ENCODE results near the gene SEMA3F.

Gene SEMA3F

DNA sequence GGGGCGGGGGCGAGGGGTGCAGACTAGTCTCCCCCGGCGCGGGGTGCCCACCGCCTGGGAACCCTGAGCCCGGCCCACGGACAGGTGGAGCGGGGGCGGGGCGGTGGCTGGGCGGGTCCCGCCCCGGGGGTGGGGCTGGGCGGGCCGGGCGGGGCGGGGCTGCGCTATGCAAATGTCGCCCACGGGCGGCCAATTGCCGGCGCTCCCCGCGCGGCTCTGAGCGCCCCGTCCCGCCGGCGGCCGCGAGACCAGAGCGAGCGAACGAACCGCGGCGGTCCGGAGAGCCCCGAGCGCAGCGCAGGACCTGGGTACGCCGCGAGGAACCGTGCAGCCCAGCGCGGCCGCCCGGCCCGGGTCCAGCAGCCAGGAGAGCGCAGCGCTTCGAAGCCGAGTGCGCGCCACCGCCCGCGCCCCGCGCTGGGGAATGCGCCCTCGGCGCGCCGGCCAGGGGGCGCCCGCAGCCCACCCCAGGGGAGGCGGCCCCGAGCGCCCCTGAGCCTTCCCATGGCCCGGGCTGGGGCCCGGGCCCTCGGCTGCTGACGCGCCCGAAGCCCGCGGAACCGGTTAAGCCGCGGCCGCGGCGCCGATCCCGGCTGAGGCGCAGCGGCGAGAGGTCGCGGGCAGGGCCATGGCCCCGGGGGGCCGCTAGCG is at the start of gene SEMA3F:
TSS of gene SEMA3F (plus strand) at position 485 of the 651 bp plus-strand sequence. CDS start 4,299 bp downstream, outside the sequence.
- DNase-seq: no peak

DNA sequence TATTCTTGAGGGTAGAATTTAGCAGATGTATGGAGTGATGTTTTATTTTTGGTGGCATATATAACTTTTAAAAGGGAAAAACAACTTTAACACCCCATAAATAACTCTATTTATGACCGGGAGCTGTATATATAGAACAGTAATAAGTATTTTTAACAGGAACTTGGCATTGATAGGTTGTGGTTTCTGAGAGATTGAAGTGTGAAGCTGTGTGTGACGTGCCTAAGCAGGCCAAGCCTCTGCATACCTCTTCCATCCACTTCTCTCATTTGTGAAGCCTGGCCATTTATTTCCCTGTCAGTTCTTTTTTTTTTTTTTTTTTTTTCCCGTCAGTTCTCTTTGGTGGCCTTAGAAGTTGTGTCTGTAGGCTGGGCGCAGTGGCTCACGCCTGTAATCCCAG is 43.4 kb upstream of the SEMA3F start:
- DNase-seq: no peak

DNA sequence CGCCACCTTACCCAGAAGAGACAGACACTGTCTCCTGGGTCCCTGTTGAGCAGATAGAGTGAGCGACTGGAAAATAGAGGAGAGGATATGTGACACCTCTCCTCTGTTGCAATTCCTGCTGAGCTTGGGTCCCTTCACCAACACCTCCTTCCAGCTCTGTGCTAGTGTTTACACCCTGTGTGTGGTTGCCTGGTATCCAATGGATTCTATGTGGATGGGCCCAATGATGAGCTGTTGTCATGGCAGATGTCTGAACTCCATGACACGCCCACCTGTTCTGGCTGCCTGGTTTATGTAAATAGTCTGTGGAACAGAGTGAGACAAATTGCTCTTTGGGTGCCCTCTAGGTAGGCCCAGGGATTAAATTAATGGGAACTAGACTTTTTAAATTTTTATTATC is 42.7 kb upstream of the SEMA3F start:
- DNase-seq: peak; percentile 31

DNA sequence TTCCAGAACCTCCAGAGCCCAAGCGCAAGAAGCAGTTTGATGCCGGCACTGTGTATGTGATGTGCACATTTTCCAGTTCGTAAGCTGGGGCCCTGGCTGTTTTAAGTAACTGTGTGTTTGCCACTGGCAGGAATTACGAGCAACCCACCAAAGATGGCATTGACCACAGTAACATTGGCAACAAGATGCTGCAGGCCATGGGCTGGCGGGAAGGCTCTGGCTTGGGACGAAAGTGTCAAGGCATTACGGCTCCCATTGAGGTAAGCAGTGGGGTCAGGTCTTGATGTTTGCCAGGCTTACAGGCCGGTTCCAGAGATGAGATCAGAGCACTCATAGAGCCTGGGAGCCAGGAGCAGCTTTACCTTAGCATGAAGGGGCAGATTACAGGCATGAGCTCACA is 38.0 kb upstream of the SEMA3F start:
- no peak for DNase-seq

DNA sequence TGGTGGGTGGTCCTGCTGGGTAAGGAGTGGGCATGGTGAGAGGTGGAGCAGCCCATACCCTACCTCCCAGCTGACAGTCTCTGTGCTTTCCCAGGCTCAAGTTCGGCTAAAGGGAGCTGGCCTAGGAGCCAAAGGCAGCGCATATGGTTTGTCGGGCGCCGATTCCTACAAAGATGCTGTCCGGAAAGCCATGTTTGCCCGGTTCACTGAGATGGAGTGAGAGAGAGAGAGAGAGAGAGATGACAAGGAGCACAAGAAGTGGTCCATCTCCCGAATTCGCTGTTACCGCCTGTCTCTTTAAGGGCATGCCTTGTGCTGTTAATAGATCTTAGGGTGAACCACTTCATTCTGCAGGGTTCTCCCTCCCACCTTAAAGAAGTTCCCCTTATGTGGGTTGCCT is 36.9 kb upstream of the SEMA3F start:
- no peak for DNase-seq

DNA sequence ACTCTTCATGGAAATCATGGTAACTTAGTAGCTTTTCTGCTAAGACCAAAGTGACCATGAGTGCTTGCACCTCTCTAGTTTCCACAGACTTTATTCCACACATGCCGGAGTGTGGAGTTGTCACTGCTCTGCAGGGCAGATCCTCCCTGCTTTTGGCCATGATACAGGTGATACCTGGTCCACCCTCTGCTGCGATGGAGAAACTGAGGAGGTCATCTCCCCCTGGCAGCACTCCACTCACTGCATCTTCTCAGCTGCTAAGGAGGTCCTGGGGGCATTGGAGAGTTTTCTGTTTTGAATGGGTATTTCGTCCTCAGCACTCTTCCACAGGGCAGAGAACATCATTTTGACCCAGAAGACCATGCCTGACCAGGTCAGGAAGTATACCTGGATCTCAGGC is 35.3 kb upstream of the SEMA3F start:
- DNase-seq: no peak

DNA sequence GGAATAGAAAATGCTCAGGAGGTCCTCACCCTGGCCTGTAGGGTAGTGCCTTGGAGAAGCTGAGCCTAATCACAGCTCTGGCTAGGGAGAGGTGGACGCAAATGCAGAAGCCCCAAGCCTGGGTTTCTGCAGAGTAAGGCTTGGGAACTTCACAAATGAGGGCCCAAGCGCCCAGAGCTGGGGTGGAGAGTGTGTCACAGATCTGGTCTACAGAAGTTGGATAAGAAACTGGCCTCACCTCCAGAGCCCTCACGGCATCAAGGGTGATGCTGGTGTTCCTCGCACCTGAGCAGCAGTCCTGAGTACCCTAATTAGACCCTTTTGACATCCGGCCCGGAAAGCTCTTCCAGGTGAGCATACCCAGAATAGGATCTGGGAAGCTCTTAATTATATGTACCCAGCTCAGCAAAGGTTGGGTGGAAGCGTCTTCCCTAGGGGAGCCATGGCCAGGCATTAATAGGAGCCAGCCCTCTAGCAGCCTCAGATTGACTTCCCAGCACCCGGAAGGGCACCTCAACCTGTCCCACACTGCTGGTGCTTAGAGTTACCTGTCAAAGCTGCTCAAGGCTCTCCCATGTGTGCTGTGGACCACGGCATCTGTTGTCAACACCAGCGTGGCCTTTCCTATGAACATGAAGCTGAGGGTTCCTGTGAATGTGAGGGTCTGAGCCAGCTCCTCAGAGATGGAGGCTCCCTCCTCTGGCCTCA is 34.6 kb upstream of the SEMA3F start:
- no peak for DNase-seq

DNA sequence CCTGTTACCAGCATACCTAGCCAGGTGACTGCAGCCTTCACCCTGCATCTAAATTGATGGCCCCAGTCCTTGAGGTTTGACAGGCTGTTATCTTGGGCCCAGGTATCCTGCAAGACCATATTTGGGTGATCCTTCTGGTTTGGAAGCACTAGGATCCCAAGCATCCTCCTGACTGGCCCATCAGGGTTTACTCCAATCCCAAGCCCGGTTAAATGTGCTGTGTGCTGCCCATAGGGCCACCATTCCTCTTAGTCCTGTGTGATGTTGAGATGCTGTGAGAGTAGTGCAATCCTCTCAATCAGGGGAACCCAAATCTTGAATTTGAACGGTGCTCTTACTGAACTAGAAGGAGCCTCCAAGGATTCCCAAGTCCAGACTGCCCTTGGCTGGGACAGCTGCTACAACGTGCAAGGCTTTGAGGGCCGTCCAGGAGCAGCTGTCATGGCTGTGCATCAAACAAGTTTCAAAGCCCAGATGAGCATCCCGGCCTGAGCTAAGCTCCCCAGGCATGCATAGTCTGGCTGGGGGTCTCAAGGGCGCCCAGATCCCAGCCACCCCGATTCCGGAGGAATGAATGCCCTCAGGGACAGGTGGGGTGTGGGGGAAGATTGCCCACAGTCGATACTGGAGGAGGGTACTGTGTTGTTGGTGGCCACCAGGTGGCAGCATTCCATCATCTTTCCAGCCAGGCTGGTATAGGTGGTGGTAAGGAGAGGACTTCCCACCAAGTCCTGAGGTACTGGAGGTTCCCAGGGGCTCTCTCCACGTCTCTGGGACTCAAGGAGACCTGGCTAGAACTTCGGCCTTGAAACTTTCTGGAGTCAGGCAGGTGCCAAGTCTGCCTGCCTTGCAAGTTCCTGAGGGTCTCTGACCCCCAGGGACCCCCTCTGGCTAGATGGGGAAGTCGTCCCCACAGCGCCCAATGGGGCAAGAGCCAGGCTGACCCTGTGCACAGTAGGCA is 33.8 kb upstream of the SEMA3F start:
- DNase-seq: peak; percentile 46

DNA sequence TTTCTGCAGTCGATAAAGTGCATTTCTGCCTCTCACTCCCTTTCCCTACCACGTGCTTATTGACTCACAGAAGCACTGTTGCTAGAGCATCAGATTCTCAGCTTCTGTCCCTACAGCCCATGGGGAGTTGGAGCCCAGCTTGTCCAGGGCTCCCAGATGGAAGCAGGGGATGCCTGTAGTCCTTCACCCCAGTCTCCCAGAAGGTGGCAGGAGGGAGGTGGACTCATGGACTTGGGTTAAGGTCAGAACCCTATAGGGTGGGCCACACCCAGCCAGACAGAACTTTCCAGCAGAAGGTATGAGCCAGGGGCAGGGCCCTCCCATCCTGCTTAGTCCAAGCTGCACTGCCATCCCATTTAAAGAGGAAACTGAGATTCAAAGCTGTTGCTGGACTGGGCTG is 33.1 kb upstream of the SEMA3F start:
- DNase-seq: no peak

DNA sequence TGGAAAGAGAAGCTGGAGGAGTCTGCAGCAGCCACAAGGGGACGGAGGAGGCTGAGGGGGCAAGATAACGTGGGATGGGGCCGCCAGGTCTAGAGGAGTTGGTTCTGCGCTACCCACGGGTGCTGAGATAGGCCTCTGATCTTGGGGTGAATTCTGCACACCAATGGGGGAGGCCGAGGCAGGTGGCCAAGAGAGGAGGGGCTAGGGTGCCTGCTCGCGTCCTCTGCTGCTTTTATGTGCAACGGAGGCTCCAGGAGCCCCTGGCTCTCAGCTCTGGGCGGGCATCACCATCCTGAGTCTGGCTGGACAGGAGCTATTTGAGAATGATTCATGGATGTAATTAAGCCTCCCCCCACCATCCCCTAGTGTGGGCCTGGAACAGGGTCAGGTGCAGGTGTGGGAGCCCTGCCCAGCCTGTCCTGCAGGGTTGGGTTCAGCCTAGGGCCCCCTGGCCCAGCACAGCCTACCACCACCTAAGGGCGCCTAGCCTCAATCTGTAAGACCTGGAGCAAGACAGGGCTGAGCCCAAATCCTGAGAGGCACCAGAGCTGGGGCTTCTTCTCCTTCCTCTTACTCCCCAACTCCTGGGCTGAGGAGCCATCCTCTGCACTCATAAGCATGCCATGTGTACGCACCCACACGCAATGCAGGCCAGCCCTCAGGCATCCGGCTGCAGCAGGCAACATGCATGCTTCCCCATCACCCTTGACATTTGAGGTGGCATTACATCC is 32.3 kb upstream of the SEMA3F start:
- no peak for DNase-seq

DNA sequence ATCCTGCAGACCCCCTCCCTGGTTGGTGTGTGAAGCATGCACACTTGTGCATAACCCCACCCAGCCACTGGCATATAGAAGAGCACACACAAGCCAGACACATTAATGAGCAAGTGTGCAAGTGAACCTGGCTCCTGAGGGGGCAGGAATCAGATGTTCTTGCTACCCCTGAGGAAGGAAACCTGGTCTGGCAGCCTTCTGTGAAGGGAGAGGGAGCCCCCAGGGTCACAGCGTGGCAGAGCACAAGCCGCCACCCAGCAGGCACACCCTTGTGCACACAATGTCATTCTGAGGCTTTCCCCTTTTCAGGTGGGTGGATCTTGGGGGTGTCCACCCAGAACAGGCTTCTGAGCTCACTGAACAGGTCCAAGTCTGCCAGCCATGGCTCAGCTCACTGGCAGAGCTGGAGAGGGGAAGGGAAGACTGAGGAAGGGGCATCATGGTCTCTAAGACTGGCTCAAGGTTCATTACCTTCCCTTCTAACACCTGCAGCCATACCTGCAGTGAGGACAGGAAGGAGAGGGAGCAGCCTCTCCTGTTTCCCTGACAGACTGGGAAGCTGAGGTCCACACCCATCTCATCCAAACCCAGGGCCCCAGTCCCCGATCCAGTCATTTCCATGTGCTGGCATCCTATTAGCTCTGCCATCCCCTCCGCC is 31.6 kb upstream of the SEMA3F start:
- no peak for DNase-seq

DNA sequence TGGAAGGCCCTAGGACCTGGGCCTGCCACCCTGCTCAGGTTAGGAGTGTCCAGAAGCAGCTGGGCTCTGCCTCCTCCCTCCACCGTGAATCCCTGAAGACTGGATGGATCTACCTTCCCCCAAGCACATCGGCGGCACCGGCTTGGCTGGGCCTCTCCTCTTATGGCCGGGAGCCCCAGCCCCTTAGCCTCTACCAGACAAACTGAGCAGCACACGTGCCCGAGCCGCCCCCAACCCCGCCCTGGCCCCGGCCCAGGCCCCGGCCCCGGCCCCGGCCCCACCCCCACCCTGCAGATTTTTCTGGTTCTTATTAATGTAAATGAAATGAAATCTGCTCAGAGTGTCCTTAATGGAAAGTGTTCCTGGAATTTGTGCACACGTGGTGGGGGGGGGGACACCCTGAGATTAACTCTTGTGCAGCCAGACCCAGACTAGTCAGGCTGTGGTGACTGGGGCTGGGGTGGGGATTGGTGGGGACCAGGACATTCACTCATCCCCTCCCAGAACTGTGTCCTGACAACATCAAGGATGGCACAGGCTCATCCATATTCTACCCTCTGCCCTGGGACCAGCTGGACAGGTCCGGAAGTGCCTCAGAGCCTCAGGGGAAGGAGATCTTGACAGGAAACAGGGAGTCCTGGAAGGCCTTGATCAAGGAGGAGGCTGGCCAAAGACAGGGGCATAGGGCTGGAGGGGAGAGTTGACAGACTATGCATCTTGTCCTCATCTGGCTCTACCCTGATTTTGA is 30.9 kb upstream of the SEMA3F start:
- DNase-seq: no peak

DNA sequence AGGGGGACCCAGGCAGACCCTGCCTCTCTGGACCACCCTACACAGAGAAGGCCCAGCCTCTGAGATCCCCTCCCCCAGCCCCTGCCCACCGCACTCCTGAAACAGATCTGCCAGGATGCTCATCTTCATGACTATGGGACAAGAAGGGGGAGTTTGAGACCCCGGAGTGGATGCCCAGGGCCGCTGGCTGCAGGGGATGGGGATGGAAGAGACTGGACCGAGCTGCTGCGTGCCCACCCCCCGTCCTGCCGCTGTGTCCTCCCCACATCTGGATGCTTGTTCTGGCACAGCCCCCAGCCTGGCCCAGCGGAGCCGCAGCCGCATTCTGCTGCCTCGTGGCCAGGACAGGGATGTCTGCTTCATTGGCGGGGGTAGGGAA is 30.3 kb upstream of the SEMA3F start:
- no peak for DNase-seq

DNA sequence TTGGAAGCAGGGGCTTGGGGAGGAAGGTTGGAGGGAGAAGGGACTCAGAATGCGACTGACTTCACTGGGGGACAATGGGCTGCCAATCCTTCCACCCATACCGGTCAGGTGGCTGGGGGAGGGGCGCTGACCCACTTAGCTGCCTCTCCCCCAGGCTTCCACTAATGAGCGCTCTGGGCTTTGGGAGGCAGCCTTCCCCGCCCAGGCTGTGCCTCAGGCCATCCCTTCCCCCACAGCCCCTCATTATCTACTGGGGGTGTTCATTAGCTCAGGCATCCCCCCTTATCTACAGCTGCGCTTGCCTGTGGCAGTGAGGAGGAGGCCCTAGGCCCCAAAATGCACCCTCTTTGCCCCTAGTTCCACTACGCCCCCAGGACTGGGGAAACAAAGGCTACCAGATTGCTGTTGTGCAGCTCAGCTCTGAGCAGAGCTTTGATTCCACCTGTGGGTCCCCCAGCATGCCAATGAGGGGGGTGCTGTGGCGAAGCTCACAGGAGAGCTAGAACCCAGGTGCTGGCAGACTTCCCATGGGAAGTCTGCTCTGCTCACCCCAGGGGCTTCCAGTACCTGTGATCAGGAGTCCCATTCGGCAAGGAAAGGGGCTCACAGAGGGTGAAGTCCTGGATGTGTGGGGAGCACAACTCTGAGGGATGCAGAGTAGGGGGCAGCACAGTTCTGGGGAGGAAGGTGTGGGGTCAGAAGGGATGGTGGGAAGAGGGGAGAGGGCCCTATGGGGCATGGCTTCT is 29.4 kb upstream of the SEMA3F start:
- DNase-seq: no peak

DNA sequence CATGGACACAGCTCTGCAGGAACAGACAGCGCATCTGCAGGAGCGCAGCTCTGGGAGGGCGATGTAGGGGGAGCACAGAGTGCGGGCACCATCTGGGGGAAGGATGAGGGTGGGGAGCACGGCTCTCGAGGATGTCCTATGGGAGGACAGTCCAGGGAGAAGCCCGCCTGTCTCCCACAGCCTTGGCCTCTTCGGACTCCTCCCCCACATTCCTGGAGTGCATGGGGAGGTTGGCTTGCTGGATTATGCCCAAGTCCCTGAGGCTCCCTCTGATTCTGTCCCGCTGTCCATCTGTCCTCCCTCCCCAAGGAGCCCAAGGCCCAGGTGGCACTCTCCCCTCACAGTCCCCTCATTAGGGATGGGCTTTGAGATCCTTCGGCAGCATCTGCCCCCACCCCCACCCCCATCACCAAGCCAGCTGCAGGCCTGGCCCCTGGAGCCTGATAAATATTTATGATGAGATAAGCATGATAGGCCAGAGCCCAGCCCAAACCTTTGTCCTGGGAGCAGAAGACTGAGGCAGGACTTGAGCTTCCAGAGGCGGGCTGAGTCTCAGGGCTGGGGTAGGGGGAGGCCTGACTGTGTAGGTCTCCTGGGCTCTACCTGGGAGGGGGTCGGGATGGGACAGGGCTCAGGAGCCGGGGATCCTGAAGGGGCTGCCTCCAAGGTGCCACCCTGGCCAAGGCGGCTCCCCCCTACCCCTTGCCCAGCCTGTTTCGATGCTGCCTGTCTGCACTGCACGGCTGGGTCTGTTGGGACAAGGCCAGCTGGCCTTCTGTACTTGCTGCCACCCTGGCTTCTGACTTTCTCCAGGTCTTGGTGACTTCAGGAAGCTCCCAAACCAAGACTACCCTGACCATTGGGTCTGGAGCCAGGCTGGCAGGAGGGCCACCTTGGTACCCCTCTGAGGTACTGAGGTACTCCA is 28.6 kb upstream of the SEMA3F start:
- no peak for DNase-seq

DNA sequence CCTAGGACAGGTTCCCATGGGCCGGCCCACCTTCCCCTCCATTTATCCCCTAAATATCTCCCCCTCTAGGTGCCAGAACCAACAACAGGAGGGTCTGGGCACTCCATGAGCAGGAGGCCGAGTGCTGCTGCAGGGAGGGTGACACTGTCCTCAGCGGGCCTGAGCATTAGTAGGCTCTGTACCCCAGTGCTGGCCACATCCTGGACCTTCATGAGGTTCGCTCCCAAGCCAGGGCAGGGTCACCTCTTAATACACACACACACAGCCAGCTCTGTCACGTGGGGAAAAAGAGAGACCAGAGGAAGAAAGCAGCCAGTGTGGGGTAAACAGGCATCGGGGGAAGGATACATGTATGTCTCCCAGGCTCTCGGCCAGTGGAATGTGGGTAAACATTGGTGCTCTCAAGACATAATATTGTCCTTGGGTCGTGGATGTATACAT is 27.9 kb upstream of the SEMA3F start:
- DNase-seq: no peak

DNA sequence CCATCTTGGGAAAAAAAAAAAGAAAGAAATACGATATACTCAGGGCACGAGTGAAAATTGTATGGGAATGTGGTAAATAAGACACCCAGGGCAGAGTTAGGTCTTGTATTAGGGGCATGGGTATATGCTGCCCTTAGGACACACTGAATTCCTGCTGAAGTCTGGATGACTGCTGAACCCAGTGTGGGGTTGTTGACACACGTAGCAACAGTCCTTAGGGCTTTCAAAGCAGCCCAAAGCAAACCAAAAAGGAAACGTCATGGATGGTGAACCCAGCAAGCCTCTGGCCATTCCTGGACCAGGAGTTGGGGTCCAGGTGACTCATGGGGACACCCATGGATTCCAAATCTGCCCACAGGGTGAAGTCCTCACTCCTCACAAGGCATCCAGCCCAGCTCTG is 27.1 kb upstream of the SEMA3F start:
- no peak for DNase-seq

DNA sequence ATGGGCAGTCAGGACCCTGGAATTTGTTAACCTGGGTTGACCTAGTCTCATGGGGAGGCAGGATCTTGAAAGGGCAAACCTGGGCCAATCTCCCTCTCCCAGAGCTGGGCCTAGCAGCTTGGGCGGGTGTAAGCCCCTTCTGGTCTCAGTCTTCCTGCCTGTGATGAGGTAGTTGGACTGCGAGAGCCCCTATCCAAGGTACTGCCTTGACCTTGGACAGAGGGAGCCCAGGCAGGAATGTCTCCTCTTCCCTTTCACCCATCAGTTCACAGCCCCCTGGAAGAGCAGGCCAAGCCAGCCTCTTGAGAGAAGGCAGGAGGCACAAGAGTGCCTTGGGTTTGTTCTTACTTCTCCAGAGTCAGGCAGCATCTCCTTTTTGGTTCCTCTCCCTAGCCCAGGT is 24.7 kb upstream of the SEMA3F start:
- no peak for DNase-seq

DNA sequence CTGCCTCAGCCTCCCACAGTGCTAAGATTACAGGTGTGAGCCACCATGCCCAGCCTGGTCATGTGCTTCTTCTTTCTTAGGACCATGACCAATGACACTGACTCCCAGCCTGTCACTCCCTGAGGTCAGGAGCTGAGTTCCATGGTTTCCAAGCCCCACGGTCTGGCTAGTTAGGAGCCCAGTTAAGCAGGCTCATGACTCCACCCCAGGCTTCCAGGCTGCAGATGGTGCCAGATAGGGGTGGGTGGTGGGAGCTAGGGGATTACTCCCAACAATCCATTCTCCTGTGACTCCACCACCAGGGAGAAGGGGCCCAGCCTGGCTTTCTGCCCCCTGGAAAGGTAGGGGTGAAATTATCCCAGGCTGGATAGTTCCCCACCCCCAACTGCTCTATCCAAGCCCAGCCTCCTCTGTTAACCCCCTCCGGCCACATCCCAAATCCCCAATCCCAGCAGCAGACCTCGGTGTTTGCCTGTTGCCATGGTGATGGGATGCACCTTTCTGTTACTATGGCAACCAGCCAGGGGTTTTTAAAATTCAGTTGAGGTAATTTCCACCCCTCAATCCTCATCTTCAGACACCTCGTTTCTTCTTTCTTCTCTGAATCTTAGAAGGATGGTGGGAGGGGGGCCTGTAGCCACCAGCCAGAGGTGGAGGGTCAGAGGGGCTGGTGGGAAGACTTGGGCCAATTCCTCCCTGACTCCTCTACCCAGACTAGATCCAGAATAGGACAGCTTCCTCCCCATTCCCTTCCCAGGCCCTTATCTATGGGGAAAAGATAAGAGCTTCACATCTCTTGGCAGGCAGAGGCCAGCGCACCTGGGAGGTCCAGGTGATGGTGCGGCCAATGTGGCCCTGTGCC is 22.5 kb upstream of the SEMA3F start:
- DNase-seq: no peak
